SK-N-MC (cell line): Measurements from ENCODE around the gene HCN3.

Source experiments
- EZH2 ChIP-seq: fragments of 200-600 bp; sonication (generic); IDR thresholded peaks from one replicate; pipeline ENCODE4 v1.6.1; 2017; ENCODE audit warnings: antibody characterized with exemption
- POLR2AphosphoS5 ChIP-seq: IDR thresholded peaks from 2 replicates; pipeline ENCODE4 v1.6.1; 2012; ENCODE audit warnings: mild to moderate bottlenecking, low read depth, low read length, borderline replicate concordance

DNA sequence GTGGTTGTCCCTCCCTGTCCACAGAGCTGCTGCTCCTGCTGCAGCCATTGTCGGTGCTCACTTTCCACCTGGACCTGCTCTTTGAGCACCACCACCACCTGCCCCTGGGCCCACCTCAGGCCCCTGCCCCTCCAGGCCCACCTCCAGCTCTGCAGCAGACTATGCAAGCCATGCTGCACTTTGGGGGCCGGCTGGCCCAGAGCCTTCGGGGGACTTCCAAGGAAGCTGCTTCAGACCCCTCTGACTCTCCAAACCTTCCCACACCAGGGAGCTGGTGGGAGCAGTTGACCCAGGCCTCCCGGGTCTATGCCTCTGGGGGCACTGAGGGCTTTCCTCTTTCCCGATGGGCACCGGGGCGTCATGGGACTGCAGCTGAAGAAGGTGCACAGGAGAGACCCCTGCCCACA, 49.4 kb downstream of the HCN3 start:
- TF ChIP-seq POLR2AphosphoS5 (no peak), EZH2 (no peak)
